Right lobe of liver (tissue), 4 donors: ENCODE results near the gene PRPF31.

Experiments used
- POLR2A ChIP-seq: fragments of 450-650 bp; IDR thresholded peaks from one replicate; pipeline ENCODE4 v1.6.1; 2017; ENCODE audit warnings: antibody characterized with exemption, mild to moderate bottlenecking
- TF ChIP-seq, protein P1 (sequence below), 4 donors: fragments of 200-600 bp in 3 of 4; fragments of 450-650 bp in 1 of 4; IDR thresholded peaks; one replicate each; pipeline versions ENCODE4 v1.5.1 to v1.8.0; 2016 to 2022; ENCODE audit warnings: antibody characterized with exemption in 4 of 4, mild to moderate bottlenecking in 2 of 4
- donor health status: DM: no; HTN: no; CAD: no.
- donor health status: DM: no; HTN: no; CAD: no.
- donor health status: DM: no; HTN: yes; CAD: no.

DNA sequence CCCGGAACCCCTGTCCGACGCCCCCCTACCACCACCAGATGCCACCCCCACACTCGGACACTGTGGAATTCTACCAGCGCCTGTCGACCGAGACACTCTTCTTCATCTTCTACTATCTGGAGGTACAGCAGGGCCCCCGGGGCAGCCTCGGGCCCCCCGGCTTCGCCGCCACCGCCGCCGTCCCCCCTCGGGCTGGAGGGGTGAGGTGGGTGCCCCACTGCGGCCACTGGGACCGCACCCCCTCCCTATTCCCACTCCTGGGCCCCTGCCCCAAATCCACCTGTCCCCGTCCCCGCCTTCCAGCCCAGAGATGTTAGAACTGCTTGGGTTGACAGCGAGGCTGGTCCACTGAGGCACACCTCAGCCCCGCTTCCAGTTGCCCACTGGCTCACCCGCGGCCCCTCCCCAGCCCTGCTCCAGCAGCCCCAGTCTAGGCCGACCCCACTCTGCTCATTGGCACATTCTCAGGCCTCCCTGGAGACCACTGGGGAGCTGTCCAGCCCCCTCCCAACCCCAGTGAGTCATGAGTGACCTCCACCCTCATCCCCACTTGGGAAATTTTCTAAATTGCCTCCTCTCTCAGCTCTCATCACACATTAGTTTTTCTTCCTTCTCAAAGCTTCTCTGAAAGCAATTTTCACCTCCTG, 37.4 kb downstream of the PRPF31 start:
- TF ChIP-seq, protein P1, sequence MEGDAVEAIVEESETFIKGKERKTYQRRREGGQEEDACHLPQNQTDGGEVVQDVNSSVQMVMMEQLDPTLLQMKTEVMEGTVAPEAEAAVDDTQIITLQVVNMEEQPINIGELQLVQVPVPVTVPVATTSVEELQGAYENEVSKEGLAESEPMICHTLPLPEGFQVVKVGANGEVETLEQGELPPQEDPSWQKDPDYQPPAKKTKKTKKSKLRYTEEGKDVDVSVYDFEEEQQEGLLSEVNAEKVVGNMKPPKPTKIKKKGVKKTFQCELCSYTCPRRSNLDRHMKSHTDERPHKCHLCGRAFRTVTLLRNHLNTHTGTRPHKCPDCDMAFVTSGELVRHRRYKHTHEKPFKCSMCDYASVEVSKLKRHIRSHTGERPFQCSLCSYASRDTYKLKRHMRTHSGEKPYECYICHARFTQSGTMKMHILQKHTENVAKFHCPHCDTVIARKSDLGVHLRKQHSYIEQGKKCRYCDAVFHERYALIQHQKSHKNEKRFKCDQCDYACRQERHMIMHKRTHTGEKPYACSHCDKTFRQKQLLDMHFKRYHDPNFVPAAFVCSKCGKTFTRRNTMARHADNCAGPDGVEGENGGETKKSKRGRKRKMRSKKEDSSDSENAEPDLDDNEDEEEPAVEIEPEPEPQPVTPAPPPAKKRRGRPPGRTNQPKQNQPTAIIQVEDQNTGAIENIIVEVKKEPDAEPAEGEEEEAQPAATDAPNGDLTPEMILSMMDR (IDR thresholded peaks at IDR 0.05): no peak
- TF ChIP-seq POLR2A: no peak
